ENCODE data around the gene CAMK2G. TPM values are rescaled to one million over a fixed set of nuclear protein-coding genes. Genes with fewer than 3 reads are reported as not detected.
A peak's percentile ranks its signal among the peaks of the same experiment; 100 is the strongest.
"Not testable (repeated sequence)": the region's sequence is repeated elsewhere in the genome, so short reads cannot be mapped to it uniquely, and the experiment has no call there.

CAMK2G gene
- total RNA-seq, 2 donors from 2014 or later = 52.6 to 59.6 TPM

- peaks cover 11% of the 10 kb centered on the region for H3K36me3 Mint-ChIP-seq (ENCODE audit: low read depth)
- no peaks in the 10 kb centered on the region for H3K27me3 Mint-ChIP-seq
- H3K4me3 Mint-ChIP-seq = peak overlapping the region; percentile 39
- H3K4me1 Mint-ChIP-seq = peaks cover 10% of the 10 kb centered on the region
- ATAC-seq (peak; percentile 27), DNase-seq (no peak)
- H3K27ac Mint-ChIP-seq = peak overlapping the region; percentile 68
- no peaks in the 10 kb centered on the region for H3K9me3 ChIP-seq (ENCODE audit: control insufficient read depth, low read length, poor library complexity, severe bottlenecking)
Measured at GRCh38 chr10:73798927-73799560, 75.3 kb downstream of the CAMK2G start.

- Mint-ChIP-seq H3K36me3 (ENCODE audit: low read depth) (peaks cover 8% of the 10 kb centered on the region), H3K4me1 (peaks cover 5% of the 10 kb centered on the region), H3K27me3 (no peaks in the 10 kb centered on the region), H3K27ac (peak overlapping the region; percentile 81), H3K4me3 (peak overlapping the region; percentile 61)
- H3K9me3 ChIP-seq (ENCODE audit: control insufficient read depth, low read length, poor library complexity, severe bottlenecking) = no peaks in the 10 kb centered on the region
- DNase-seq = no peak
- peak; percentile 3 for ATAC-seq
Measured at GRCh38 chr10:73798087-73798486, 76.3 kb downstream of the CAMK2G start.

DNA sequence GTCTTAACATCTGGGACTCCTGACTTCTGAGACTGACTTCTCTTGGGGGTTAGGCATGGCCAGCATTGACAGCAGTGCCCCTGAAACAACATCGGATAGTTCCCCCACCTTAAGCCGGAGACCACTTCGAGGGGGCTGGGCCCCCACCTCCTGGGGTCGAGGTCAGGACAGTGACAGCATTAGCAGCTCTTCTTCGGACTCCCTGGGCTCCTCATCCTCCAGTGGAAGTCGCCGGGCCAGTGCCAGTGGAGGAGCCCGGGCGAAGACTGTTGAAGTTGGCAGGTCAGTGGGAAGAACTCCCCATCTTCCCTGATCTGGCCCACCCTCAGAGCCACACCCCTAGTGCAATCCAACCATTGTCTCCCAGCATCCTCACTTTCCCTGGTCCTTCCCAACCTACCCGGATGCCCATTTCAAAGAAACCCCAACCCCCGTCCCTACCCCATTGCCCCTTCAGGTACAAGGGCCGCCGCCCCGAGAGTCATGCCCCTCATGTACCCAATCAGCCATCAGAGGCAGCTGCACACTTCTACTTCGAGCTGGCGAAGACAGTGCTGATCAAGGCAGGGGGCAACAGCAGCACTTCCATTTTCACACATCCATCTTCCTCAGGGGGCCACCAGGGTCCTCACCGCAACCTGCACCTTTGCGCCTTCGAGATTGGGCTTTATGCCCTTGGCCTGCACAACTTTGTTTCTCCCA, 76.9 kb downstream of the CAMK2G start:
- ATAC-seq = no peak
- no peak overlapping the region for H3K4me3 Mint-ChIP-seq
- H3K27ac Mint-ChIP-seq = peak overlapping the region; percentile 81
- H3K36me3 Mint-ChIP-seq (ENCODE audit: low read depth) = peaks cover 6% of the 10 kb centered on the region
- DNase-seq = no peak
- H3K4me1 Mint-ChIP-seq = peaks cover 4% of the 10 kb centered on the region
- H3K27me3 Mint-ChIP-seq = no peaks in the 10 kb centered on the region
- no peaks in the 10 kb centered on the region for H3K9me3 ChIP-seq (ENCODE audit: control insufficient read depth, low read length, poor library complexity, severe bottlenecking)

GRCh38 chr10:73796766-73797165, 77.6 kb downstream of the CAMK2G start:
- ATAC-seq (no peak), DNase-seq (no peak)
- H3K27ac Mint-ChIP-seq = no peak overlapping the region
- peaks cover 6% of the 10 kb centered on the region for H3K36me3 Mint-ChIP-seq (ENCODE audit: low read depth)
- H3K4me3 Mint-ChIP-seq = no peak overlapping the region
- H3K9me3 ChIP-seq (ENCODE audit: control insufficient read depth, low read length, poor library complexity, severe bottlenecking) = no peaks in the 10 kb centered on the region
- H3K4me1 Mint-ChIP-seq = peaks cover 4% of the 10 kb centered on the region
- H3K27me3 Mint-ChIP-seq = no peaks in the 10 kb centered on the region

GRCh38 chr10:73796035-73796434, 78.3 kb downstream of the CAMK2G start:
- H3K36me3 Mint-ChIP-seq (ENCODE audit: low read depth); H3K4me1 Mint-ChIP-seq; DNase-seq; ATAC-seq; H3K27me3 Mint-ChIP-seq; H3K9me3 ChIP-seq (ENCODE audit: control insufficient read depth, low read length, poor library complexity, severe bottlenecking); H3K4me3 Mint-ChIP-seq: not testable (repeated sequence)
- H3K27ac Mint-ChIP-seq = peak overlapping the region; percentile 54

GRCh38 chr10:73795491-73795890, 78.9 kb downstream of the CAMK2G start:
- DNase-seq; H3K27me3 Mint-ChIP-seq; H3K4me1 Mint-ChIP-seq; H3K36me3 Mint-ChIP-seq (ENCODE audit: low read depth); ATAC-seq; H3K4me3 Mint-ChIP-seq; H3K9me3 ChIP-seq (ENCODE audit: control insufficient read depth, low read length, poor library complexity, severe bottlenecking): not testable (repeated sequence)
- H3K27ac Mint-ChIP-seq = peak overlapping the region; percentile 54

DNA sequence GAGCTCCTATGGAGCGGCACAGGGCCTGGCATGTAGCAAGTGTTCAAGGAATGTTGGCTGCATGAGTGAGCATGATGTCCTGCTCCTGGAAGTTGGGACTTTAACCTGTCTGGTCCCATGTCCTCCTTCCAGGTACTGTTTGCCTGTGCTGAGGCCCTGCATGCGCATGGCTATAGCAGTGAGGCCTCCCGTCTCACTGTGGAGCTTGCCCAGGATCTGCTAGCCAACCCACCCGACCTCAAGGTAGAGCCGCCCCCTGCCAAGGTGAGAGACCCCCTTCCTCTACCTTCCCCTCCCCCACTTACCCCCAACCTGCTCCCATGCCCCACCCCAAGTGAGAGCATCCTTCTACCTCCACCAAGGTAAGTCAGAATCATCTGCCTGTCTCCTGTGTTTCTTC, 80.9 kb downstream of the CAMK2G start:
- Mint-ChIP-seq H3K4me3 (no peak overlapping the region), H3K4me1 (peaks cover 8% of the 10 kb centered on the region), H3K27me3 (no peaks in the 10 kb centered on the region), H3K36me3 (ENCODE audit: low read depth) (peaks cover 6% of the 10 kb centered on the region), H3K27ac (peak overlapping the region; percentile 83)
- ATAC-seq (no peak), DNase-seq (no peak)
- H3K9me3 ChIP-seq (ENCODE audit: control insufficient read depth, low read length, poor library complexity, severe bottlenecking) = no peaks in the 10 kb centered on the region

- no peak overlapping the region for H3K4me3 Mint-ChIP-seq
- no peak for ATAC-seq
- H3K27ac Mint-ChIP-seq = no peak overlapping the region
- no peak for DNase-seq
- no peaks in the 10 kb centered on the region for H3K9me3 ChIP-seq (ENCODE audit: control insufficient read depth, low read length, poor library complexity, severe bottlenecking)
- peaks cover 4% of the 10 kb centered on the region for H3K36me3 Mint-ChIP-seq (ENCODE audit: low read depth)
- no peaks in the 10 kb centered on the region for H3K27me3 Mint-ChIP-seq
- H3K4me1 Mint-ChIP-seq = peaks cover 10% of the 10 kb centered on the region
Measured at GRCh38 chr10:73791871-73792400, 82.4 kb downstream of the CAMK2G start.

DNA sequence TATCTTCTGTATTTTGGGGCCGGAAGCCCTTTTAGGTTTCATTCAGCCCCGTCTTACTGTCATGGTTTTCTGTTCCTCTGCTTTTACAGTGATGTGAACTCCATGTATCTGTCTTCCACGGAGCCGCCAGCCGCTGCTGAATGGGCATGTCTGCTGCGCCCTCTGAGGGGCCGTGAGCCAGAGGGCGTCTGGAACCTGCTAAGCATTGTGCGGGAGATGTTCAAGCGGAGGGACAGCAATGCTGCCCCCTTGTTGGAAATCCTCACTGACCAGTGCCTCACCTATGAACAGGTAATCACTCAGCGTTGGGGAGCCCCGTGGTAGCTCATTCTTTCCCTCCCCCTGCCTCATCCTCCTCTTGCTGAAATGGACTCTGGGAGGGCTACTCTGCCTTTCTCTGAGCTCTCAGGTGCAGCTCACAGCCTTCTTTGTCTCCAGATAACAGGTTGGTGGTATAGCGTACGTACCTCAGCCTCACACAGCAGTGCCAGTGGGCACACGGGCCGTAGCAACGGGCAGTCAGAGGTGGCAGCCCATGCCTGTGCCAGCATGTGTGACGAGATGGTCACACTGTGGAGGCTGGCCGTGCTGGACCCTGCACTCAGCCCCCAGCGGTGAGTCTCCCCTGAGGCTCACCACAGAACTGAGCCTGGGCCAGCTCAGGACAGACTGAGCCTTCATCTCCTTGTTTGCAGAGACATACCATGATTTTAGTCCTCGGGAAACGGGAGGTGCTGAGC, 83.3 kb downstream of the CAMK2G start:
- Mint-ChIP-seq H3K36me3 (ENCODE audit: low read depth) (peaks cover 4% of the 10 kb centered on the region), H3K4me1 (peaks cover 17% of the 10 kb centered on the region)
- ATAC-seq = no peak

DNA sequence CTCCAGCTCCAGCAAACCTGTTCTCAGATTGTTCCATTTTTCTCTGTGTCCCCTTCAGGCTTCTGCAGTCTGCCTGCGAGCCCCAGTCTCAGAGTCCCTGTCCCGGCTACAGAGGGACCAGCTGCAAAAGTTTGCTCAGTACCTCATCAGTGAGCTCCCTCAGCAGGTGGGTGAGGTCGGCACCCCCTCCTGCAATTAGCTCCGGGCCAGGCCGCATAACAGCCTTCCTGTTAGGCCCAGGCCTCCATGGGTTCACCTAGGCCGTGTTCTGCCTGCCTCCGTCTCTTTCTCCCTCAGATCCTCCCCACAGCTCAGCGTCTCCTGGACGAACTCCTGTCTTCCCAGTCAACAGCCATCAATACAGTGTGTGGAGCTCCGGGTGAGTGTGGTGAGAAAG, 84.7 kb downstream of the CAMK2G start:
- Mint-ChIP-seq H3K36me3 (ENCODE audit: low read depth) (peaks cover 4% of the 10 kb centered on the region), H3K27me3 (no peaks in the 10 kb centered on the region), H3K4me1 (peaks cover 25% of the 10 kb centered on the region), H3K4me3 (no peak overlapping the region), H3K27ac (no peak overlapping the region)
- H3K9me3 ChIP-seq (ENCODE audit: control insufficient read depth, low read length, poor library complexity, severe bottlenecking) = no peaks in the 10 kb centered on the region
- ATAC-seq = no peak
- no peak for DNase-seq

More for the DNA sequence above, 83.3 kb downstream of the CAMK2G start:
- H3K9me3 ChIP-seq (ENCODE audit: control insufficient read depth, low read length, poor library complexity, severe bottlenecking) = no peaks in the 10 kb centered on the region
- no peak overlapping the region for H3K27ac Mint-ChIP-seq
- H3K4me3 Mint-ChIP-seq = no peak overlapping the region
- DNase-seq = no peak
- H3K27me3 Mint-ChIP-seq = no peaks in the 10 kb centered on the region

GRCh38 chr10:73788864-73789658, 85.3 kb downstream of the CAMK2G start:
- ATAC-seq (no peak), DNase-seq (no peak)
- H3K9me3 ChIP-seq (ENCODE audit: control insufficient read depth, low read length, poor library complexity, severe bottlenecking) = no peaks in the 10 kb centered on the region
- Mint-ChIP-seq H3K27ac (no peak overlapping the region), H3K4me1 (peaks cover 25% of the 10 kb centered on the region), H3K27me3 (no peaks in the 10 kb centered on the region), H3K36me3 (ENCODE audit: low read depth) (peaks cover 2% of the 10 kb centered on the region), H3K4me3 (no peak overlapping the region)

GRCh38 chr10:73787031-73787800, 87.1 kb downstream of the CAMK2G start:
- H3K27ac Mint-ChIP-seq = not testable (repeated sequence)
- H3K4me3 Mint-ChIP-seq = peak overlapping the region; percentile 15

More at GRCh38 chr10:73787031-73787800, 87.1 kb downstream of the CAMK2G start:
- H3K36me3 Mint-ChIP-seq (ENCODE audit: low read depth); H3K9me3 ChIP-seq (ENCODE audit: control insufficient read depth, low read length, poor library complexity, severe bottlenecking); H3K27me3 Mint-ChIP-seq; ATAC-seq; DNase-seq: not testable (repeated sequence)
- peaks cover 32% of the 10 kb centered on the region for H3K4me1 Mint-ChIP-seq

Measured in T-helper 17 cell (primary cell).